Effector CD4-positive, alpha-beta T cell (primary cell): Measurements from ENCODE around the gene MCTS1.
A peak's percentile ranks its signal among the peaks of the same experiment; 100 is the strongest.
"Not testable (repeated sequence)": the region's sequence is repeated elsewhere in the genome, so short reads cannot be mapped to it uniquely, and the experiment has no call there.

Experiments used
- DNase-seq: peaks from one replicate; pipeline ENCODE4 v3.0.0-alpha.2; 2020
- total RNA-seq: gene quantifications from one replicate; lab custom pipeline; 2026; lab: John Stamatoyannopoulos, UW

The MCTS1 gene
- total RNA-seq: 11.6 reads per million, percentile 35 among the genes with 10 or more reads in this experiment

DNA sequence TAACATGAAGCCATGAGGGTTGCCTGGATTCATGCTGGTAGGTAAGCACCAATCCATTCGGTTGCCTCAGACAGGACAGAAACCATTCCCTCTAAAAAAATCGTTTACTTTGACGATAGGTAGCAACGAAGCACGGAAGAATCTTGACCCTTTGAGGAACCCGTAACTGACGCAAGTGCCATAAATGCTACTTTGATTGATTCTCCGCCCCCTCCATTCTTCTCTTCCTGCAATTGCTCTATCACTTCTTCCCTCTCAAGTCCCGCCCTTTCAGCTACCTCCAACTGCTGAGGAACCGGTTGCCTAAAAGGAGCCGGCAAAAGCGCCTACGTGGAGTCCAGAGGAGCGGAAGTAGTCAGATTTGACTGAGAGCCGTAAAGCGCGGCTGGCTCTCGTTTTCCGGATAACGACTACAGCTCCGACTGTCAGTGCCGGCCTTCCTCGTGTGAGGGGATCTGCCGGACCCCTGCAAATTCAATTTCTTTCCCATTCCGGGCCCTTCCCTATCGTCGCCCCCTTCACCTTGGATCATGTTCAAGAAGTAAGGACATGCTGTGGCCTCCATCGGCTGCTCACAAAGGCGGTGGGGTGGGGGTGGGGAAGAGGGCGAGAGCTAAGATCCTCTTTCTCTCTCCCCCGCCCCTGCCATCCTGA, at the start of gene MCTS1:
TSS of gene MCTS1 (plus strand) at position 395 of the 654 bp plus-strand sequence. CDS start at position 531, 136 bp downstream.
- peak; percentile 71 for DNase-seq

DNA sequence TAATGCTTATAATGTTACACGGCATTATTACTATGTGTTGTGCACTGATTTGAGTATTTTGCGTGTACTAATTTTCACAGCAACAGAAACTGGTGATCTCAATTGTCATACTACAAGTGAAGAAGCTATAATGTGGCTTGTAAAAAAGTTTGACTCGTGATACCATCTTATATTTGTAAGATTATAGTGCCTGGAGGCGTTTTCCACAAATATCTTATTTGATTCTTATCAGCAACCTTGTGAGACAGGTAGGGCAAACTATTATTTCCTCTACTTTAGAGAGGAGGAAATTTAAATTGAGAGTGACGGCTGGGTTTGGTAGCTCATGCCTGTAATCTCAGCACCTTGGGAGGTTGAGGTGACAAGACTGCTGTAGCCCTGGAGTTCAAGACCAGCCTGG, 47.6 kb upstream of the MCTS1 start:
- no peak for DNase-seq

DNA sequence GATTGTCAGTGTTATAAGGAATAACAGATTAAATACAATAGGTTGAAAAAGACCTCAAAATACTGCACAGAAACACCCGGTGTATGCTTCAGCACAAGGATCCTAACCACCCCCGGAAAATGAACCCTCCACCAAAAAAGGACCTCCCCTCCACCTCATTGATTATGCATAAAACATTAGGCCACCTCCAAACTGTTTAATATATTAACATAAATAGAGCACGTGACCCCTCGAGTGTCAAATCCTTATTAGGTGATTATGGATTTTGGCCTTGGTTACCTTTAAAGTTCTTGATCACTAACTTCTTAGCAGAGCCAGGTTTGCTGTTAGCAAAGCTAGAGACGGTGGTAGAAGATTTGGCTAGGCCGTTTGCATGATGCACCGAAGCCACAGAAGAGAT, 44.1 kb upstream of the MCTS1 start:
- DNase-seq: no peak

- DNase-seq: peak; percentile 6
These were observed 43.5 kb upstream of the MCTS1 start for GRCh38 chrX:120560405-120560841.

DNA sequence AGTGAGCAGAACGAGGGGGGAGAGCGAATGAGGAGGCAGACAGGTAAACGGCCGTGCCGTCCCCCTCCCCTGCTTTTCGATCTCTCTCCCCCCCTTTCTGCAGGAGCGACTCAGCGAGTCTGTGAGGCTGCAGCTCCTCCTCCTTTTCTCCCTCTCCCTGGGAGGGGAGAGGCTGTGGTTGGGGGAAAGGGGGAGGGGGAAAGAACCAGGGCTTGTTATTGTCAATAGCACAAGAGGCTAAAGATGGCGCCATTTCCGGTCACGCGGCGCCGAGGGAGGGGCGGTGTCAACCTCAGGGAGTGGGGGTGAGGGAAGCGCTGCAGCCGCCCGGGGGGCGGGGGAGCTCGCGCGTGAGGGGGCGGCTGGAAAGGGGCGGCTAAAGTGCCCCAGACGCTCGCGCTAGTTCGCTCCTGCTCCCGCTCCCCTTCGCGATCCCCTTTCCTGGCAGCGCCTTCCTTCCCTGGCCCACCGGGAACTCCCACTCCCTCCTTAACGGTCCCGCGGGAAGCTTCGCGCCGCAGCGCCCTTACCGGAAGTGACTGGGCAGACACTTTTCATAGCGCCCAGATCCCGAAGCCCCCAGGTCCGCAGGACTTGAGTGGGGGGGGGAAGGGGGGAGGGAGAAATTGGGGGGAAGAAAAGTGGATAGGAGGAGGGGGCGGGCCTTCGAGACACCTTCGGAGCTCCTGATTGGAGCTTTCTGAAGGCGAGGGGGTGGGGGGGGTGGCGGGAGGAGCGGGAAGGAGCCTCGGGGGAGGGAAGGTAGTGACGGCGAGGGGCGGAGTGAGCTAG, 42.9 kb upstream of the MCTS1 start, which contains the start of gene CUL4B:
TSS of gene CUL4B (minus strand) at position 121 of the 792 bp plus-strand sequence. CDS start 324 bp downstream, outside the sequence.
- DNase-seq: peak; percentile 89

DNA sequence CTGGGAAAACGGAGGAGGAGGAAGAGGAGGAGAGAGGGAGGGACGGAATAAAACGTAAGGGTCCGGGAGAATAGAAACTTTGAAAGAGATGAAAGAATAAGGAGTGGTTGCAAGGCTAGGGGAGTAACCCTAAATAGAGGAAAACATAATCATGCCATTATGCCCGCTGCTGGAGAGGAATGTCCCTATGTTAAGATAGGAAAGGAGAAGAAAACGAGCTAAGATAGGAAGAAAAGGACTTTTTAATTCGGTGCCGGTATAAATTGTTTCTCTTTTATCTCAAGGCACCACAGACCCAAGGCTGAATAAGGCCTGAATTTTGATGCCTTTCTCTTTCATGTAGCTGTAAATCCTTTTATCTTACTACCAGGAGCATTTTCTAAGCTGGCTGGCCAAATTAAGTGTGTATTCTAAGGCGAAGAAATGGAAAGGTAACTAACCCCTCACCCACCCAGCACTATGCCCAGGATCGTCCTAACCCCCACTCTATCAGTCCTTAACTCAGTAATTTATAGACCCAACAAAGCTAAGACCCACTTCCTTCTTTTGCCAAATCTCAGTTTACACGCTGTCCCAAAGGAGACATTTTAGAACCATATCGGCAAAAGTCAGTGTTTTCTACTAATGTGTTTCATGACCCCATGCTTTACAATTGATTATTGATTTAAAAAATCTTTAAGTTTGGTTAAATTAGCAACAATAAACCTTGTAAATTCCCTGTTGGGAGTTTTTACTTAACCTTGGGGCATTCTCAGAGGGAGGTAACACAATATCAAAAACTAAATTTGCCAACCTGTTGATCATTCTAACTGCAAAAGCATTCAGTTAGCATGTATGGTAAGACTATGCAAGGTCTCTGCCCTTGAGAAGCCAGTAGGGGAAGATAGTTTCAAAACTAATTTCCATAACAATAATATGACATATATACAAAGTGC, 42.0 kb upstream of the MCTS1 start:
- no peak for DNase-seq

- no peak for DNase-seq
These were observed 41.4 kb upstream of the MCTS1 start for GRCh38 chrX:120562569-120562926.

GRCh38 chrX:120564925-120565324, 39.0 kb upstream of the MCTS1 start:
- no peak for DNase-seq

- no peak for DNase-seq
These were observed 37.1 kb upstream of the MCTS1 start for GRCh38 chrX:120566817-120567216.

DNA sequence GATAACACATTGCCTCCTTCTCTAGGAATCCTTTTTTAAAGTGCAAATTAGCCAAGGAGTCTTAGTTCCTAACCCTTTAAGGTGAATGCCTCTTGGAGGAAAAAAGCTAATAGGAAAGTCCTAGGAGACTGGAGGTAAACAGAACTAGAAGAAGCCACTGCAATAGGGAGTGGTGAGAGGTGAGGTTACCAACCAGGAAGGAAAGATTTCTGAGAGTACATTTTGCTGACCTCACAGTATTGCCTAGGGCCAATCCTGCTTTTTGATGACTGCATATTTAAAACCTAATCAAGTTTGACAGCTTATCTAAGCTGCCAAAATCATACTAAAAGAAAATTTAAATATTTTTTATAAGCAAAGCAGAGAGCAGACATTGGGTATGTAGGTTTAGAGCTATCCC, 35.9 kb upstream of the MCTS1 start:
- no peak for DNase-seq

GRCh38 chrX:120568609-120569008, 35.3 kb upstream of the MCTS1 start:
- DNase-seq: no peak

DNA sequence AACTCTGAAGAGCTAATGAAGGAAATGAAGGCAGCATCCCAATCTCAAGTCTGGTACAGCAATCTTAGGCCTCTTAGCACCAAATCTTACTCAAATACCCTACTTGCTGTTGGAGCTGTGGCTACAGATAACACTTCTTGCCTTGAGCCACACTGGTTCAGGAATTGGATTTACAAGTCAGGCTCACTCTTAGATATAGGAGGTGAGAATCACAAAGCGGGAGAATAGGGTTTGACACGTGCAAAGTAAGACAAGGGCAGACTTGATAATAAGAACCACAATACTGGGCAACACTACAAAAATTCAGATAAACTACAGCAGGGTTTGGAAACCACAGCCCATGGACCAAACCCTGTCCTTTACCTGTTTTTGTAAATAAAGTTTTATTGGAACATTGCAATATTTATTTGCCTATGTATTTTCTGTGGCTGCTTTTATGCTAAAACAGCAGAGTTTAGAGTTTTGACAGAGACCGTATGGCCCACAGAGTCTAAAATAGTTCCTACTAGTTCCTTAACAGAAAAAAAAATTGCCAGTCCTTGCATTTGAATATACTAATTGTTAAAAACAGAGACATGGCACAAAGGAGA, 33.8 kb upstream of the MCTS1 start:
- DNase-seq: no peak

DNA sequence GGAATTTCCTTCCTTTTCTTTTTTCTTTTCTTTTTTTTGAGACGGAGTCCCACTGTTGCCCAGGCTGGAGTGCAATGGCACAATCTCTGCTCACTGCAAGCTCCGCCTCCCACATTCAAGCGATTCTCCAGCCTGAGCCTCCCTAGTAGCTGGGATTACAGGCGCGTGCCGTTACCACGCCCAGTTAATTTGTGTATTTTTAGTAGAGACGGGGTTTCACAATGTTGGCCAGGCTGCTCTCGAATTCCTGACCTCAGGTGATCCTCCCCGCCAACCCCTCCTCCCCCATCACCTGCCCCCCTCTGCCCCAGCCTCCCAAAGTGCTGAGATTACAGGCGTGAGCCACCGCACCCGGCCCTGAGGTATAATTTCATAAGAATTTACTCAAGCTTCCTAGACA, 30.1 kb upstream of the MCTS1 start:
- not testable (repeated sequence) for DNase-seq

DNA sequence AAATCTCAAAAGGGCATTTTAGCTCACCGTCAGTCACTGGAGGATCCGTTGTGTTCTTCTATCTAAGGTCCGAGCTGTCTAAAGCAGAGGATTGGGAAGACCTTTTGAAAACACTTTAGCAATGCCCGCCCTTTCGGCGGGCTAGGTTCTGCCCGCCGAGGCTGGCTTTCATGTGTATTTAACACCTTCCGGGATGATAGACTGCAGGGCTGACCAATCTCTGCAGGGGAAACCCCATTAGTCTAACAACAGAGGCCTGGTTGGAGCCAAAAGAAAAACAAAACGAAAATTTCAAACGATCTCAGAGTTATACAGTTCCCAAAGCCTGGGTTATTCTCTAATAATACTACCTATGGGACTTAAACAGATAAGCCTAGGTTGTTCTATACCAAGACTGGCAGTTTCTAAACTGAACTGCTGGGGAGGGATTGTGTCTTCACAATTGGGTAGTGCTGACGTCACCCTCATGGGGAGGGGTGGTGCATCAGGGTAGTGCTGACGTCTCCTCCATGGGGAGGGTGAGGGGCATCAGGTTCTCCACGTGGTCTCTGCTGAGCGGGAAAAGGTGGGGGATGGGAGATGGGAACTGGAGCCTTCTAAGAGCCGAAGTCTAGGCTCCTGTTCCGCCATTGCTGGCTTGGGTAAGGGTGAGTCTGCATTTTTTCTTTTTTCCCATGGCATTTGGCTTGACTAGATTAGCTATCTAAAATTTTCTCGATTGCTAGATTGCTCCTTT, 28.4 kb upstream of the MCTS1 start:
- DNase-seq: no peak

GRCh38 chrX:120585702-120586101, 18.2 kb upstream of the MCTS1 start:
- DNase-seq: no peak

- peak; percentile 12 for DNase-seq
These were observed 471 bp downstream of the MCTS1 start for GRCh38 chrX:120604361-120604782.

DNA sequence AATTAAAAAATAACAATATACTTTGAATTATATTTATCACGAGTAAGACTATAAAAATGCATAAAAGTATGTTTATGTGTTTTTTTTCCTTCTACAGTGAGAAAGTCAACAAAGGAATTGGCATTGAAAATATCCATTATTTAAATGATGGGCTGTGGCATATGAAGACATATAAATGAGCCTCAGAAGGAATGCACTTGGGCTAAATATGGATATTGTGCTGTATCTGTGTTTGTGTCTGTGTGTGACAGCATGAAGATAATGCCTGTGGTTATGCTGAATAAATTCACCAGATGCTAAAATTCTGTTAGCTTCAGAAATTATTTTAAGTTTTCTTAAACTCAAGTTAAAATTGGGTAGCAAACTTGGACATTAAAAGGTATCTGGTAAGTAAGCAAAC, 8.2 kb downstream of the MCTS1 start:
- no peak for DNase-seq

DNA sequence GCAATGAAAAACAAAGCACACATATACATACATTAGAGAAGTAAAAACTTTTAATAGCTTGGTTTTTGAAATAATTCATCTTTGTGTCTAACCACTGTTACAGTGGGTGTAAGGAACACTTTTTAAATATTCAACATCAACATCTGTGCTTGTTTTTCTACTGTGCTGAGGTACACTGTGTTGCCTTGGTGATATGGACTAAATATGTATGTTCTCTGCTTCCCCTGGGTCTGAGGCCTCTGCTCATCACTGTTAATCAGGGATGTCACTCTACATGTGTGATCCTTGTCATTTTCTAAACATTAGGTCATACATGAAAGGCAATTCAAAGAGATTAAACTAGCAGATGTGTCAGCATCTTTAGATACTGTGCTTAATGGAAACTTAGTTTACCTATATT, 10.9 kb downstream of the MCTS1 start:
- DNase-seq: no peak

DNA sequence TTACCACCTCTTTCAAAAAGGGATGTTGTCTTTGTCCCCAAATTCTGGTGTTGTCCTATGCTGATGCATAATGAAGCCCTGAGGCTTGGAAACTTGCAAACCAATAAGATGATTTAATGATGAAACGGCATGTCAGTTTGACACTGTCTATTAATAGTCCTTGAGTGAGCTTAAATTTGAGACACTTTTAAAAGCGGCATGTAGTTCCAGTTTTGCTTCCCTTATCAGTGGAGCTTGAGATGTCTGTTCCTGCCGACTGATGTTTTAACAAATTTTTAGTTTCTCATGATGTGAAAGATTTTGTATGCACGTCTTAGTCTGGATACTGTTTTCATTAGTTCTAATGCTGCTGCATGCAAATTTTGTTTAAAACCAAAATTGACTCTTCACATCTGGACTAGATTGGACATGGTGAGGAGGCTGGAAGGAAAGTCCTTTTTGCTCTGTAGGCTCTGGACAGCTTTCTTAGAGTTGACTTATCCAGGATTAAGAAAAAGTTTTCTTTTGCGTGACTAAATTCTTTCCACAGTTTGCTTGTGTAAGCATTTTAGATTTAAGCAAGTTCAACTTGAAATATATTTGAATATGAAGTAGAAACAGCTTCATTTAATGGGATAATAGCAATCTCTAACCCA, 14.2 kb downstream of the MCTS1 start:
- no peak for DNase-seq

- no peak for DNase-seq
These were observed 21.5 kb downstream of the MCTS1 start for GRCh38 chrX:120625371-120625770.
